GM23338 (cell line): ENCODE results near the gene EIF3F. TPM values are rescaled to one million over a fixed set of nuclear protein-coding genes. Genes with fewer than 3 reads are reported as not detected.

Experiments used
- ATAC-seq: fragments of 200-7000 bp; cut with Tn5 transposase; 3 replicates; pipeline ENCODE4 v1.9.1; 2020
- DNase-seq: peaks from one replicate; pipeline ENCODE4 v3.0.0-alpha.2; 2015; ENCODE audit warnings: low spot score
- H2AFZ ChIP-seq: fragments of 200-600 bp; sonication (generic); 2 replicates; pipeline ENCODE4 v1.8.0; 2016; ENCODE audit warnings: antibody characterized with exemption, mild to moderate bottlenecking, moderate library complexity
- H3F3A ChIP-seq: fragments of 200-600 bp; sonication (generic); replicated peaks from 2 replicates; pipeline ENCODE4 v1.8.0; 2017; ENCODE audit warnings: antibody characterized with exemption, mixed run types, low read depth
- H3K27ac ChIP-seq: fragments of 200-600 bp; sonication (generic); 2 replicates; pipeline ENCODE4 v1.6.1; 2016; ENCODE audit warnings: low read depth
- H3K27me3 ChIP-seq: fragments of 200-600 bp; sonication (generic); 2 replicates; pipeline ENCODE4 v1.8.0; 2016; ENCODE audit warnings: mild to moderate bottlenecking, mixed run types, moderate library complexity; ENCODE audit not compliant: insufficient read depth
- H3K36me3 ChIP-seq: fragments of 200-600 bp; sonication (generic); 2 replicates; pipeline ENCODE4 v1.8.0; 2016; ENCODE audit warnings: mild to moderate bottlenecking; ENCODE audit not compliant: insufficient read depth
- H3K4me1 ChIP-seq: fragments of 200-600 bp; sonication (generic); 2 replicates; pipeline ENCODE4 v1.8.0; 2016; ENCODE audit warnings: mild to moderate bottlenecking, moderate library complexity; ENCODE audit not compliant: insufficient read depth
- H3K4me2 ChIP-seq: fragments of 200-600 bp; sonication (generic); 2 replicates; pipeline ENCODE4 v1.7.1; 2017; ENCODE audit warnings: mixed run types
- H3K4me3 ChIP-seq: fragments of 200-600 bp; sonication (generic); 2 replicates; pipeline ENCODE4 v1.6.1; 2016; ENCODE audit warnings: mixed run types
- H3K79me2 ChIP-seq: fragments of 200-600 bp; sonication (generic); replicated peaks from 2 replicates; pipeline ENCODE4 v1.8.0; 2017; ENCODE audit warnings: mild to moderate bottlenecking; ENCODE audit not compliant: insufficient read depth
- H3K9me2 ChIP-seq: fragments of 200-600 bp; sonication (generic); 2 replicates; pipeline ENCODE4 v1.8.0; 2017; ENCODE audit not compliant: insufficient read depth
- H4K20me1 ChIP-seq: fragments of 200-600 bp; sonication (generic); replicated peaks from 2 replicates; pipeline ENCODE4 v1.8.0; 2017; ENCODE audit warnings: mild to moderate bottlenecking; ENCODE audit not compliant: insufficient read depth
- H3K27ac Mint-ChIP-seq: 2 replicates; pipeline ENCODE4 v1.8.0; 2020; ENCODE audit warnings: inconsistent platforms, mild to moderate bottlenecking, moderate library complexity, mixed read lengths
- H3K27me3 Mint-ChIP-seq: 3 replicates; pipeline ENCODE4 v1.8.0; 2022; ENCODE audit warnings: low read depth, mild to moderate bottlenecking, moderate library complexity, mixed read lengths, inconsistent platforms; ENCODE audit not compliant: insufficient read depth, poor library complexity
- H3K36me3 Mint-ChIP-seq: 3 replicates; pipeline ENCODE4 v1.8.0; 2021; ENCODE audit warnings: low read depth, mild to moderate bottlenecking, inconsistent platforms, moderate library complexity, mixed read lengths
- H3K4me1 Mint-ChIP-seq: 3 replicates; pipeline ENCODE4 v1.8.0; 2020; ENCODE audit warnings: mild to moderate bottlenecking, inconsistent platforms, mixed read lengths
- H3K4me3 Mint-ChIP-seq: 3 replicates; pipeline ENCODE4 v1.8.0; 2021; ENCODE audit warnings: moderate library complexity, mild to moderate bottlenecking, inconsistent platforms, mixed read lengths
- H3K9me3 Mint-ChIP-seq: 3 replicates; pipeline ENCODE4 v1.8.0; 2020; ENCODE audit warnings: moderate library complexity, mild to moderate bottlenecking, inconsistent platforms, mixed read lengths
- CTCF ChIP-seq, 2 experiments: fragments of 200-600 bp in 1 of 2; sonication (generic) in 1 of 2; conservative IDR thresholded peaks; 2 replicates each; pipeline versions ENCODE4 v1.5.1 to v1.6.1; 2016 to 2017; ENCODE audit warnings: antibody characterized with exemption in 2 of 2, low read depth in 2 of 2, mild to moderate bottlenecking in 2 of 2, moderate library complexity in 1 of 2
- ETS1 ChIP-seq: IDR thresholded peaks from 2 replicates; pipeline ENCODE4 v1.6.1; 2016; ENCODE audit warnings: antibody characterized with exemption
- EZH2phosphoT487 ChIP-seq: fragments of 200-600 bp; sonication (generic); IDR thresholded peaks from one replicate; pipeline ENCODE4 v1.8.1; 2018; ENCODE audit warnings: antibody characterized with exemption; ENCODE audit not compliant: unreplicated experiment
- JUNB ChIP-seq: IDR thresholded peaks from one replicate; pipeline ENCODE4 v1.6.1; 2016; ENCODE audit warnings: antibody characterized with exemption; ENCODE audit not compliant: unreplicated experiment
- NANOG ChIP-seq: IDR thresholded peaks from 2 replicates; pipeline ENCODE4 v1.6.1; 2016; ENCODE audit warnings: antibody characterized with exemption, borderline replicate concordance
- POLR2AphosphoS5 ChIP-seq: IDR thresholded peaks from 2 replicates; pipeline ENCODE4 v1.6.1; 2016; ENCODE audit warnings: antibody characterized with exemption, low read depth
- STAT1 ChIP-seq: IDR thresholded peaks from one replicate; pipeline ENCODE4 v1.6.1; 2016; ENCODE audit warnings: antibody characterized with exemption; ENCODE audit not compliant: unreplicated experiment
- ZNF114 ChIP-seq: fragments of 250-450 bp; sonication (Bioruptor Pico); IDR thresholded peaks from 2 replicates; pipeline ENCODE4 v1.5.0; 2020; ENCODE audit warnings: mild to moderate bottlenecking, moderate library complexity
- polyA plus RNA-seq: library from polyadenylated mRNA; unstranded; fragments of >200 nt; fragmentation: Nextera tagmentation; extraction: Ambion mirVana; gene quantifications from 2 replicates; pipeline ENCODE4 v1.2.1, GENCODE V29; 2016
- total RNA-seq: library from RNA; depleted of rRNA; stranded (reverse); fragments of >200 nt; shearing (Covaris generic); gene quantifications from 2 replicates; pipeline ENCODE4 v1.2.3, GENCODE V29; 2014

The EIF3F gene
- total and polyA plus RNA-seq, 2 experiments from 2014 or later, result 237 to 555 TPM

GRCh38 chr11:8011371-8011770, 24.2 kb downstream of the EIF3F start:
- H3K4me3 Mint-ChIP-seq, result no peak overlapping the region
- no peaks in the 10 kb centered on the region for H3K36me3 ChIP-seq

GRCh38 chr11:8011981-8012444, 24.9 kb downstream of the EIF3F start:
- H3K9me2 ChIP-seq, result no peaks in the 10 kb centered on the region
- no peaks in the 10 kb centered on the region; the same call in 1 of the 2 replicates for H4K20me1 ChIP-seq
- Mint-ChIP-seq H3K4me1 (peaks cover 19% of the 10 kb centered on the region), H3K36me3 (no peaks in the 10 kb centered on the region), H3K4me3 (no peak overlapping the region), H3K27ac (no peak overlapping the region), H3K27me3 (peaks cover 19% of the 10 kb centered on the region), H3K9me3 (no peaks in the 10 kb centered on the region)
- H3K36me3 ChIP-seq, result no peaks in the 10 kb centered on the region
- no peak for DNase-seq
- no peak overlapping the region for H3K4me2 ChIP-seq
- ATAC-seq, result no peak
- H3K4me1 ChIP-seq, result peaks cover 15% of the 10 kb centered on the region; the same call in 1 of the 2 replicates
- H3K79me2 ChIP-seq, result no peaks in the 10 kb centered on the region
- no peaks in the 10 kb centered on the region for H3F3A ChIP-seq
- no peak for TF ChIP-seq EZH2phosphoT487
- no peak for TF ChIP-seq NANOG
- TF ChIP-seq CTCF (conservative IDR thresholded peaks at IDR 0.05; ENCODE audit: low read depth in 2 of 2), result no peak
- no peak for TF ChIP-seq ZNF114
- no peak overlapping the region for H2AFZ ChIP-seq
- H3K27ac ChIP-seq, result no peak overlapping the region
- peaks cover 27% of the 10 kb centered on the region for H3K27me3 ChIP-seq
- H3K4me3 ChIP-seq, result no peak overlapping the region

More at GRCh38 chr11:8011371-8011770, 24.2 kb downstream of the EIF3F start:
- peaks cover 14% of the 10 kb centered on the region for H3K27me3 Mint-ChIP-seq
- Histone ChIP-seq H3K4me2 (no peak overlapping the region), H3K27ac (no peak overlapping the region), H3K4me3 (no peak overlapping the region), H4K20me1 (no peaks in the 10 kb centered on the region; the same call in 1 of the 2 replicates), H3K79me2 (no peaks in the 10 kb centered on the region), H3K27me3 (peaks cover 20% of the 10 kb centered on the region; the same call in 1 of the 2 replicates), H3F3A (no peaks in the 10 kb centered on the region), H3K4me1 (peaks cover 9% of the 10 kb centered on the region; the same call in 1 of the 2 replicates), H3K9me2 (no peaks in the 10 kb centered on the region), H2AFZ (no peak overlapping the region)
- no peak overlapping the region for H3K27ac Mint-ChIP-seq
- no peak for ATAC-seq
- no peaks in the 10 kb centered on the region for H3K36me3 Mint-ChIP-seq
- peaks cover 13% of the 10 kb centered on the region for H3K4me1 Mint-ChIP-seq
- DNase-seq, result no peak
- no peaks in the 10 kb centered on the region for H3K9me3 Mint-ChIP-seq
- TF ChIP-seq POLR2AphosphoS5, result no peak
- TF ChIP-seq ZNF114, result no peak
- TF ChIP-seq EZH2phosphoT487, result no peak
- TF ChIP-seq ETS1, result no peak
- TF ChIP-seq JUNB, result no peak
- no peak for TF ChIP-seq STAT1
- no peak for TF ChIP-seq CTCF (conservative IDR thresholded peaks at IDR 0.05; ENCODE audit: low read depth in 2 of 2)
